Measurements from ENCODE around the gene CAMK2D.

Gene CAMK2D

DNA sequence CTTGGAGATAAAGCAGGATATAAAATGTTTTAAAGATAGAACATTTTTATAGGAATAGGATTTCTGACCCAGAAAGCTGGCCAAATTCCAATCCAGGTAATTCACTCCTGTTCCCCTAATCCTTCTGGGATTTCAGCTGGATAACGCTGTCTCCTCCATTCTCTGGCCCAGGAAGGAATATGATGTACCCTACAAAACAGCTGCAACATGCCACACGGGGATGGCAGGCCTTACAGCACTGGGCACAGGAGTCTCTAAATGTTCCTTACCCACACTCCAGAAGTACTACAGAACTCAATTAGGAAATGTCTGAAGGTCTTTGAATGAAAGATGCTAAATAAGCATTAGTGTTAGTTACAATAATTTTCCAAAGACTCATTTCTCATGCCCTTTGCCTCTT is 15.8 kb downstream of the CAMK2D start:
- Histone ChIP-seq H3K4me1 (ENCODE audit: control insufficient read depth, low read depth, low read length) (peaks cover 7% of the 10 kb centered on the region), H3K18ac (ENCODE audit: low read length) (no peak overlapping the region), H2AK5ac (ENCODE audit: low read length) (no peak overlapping the region), H3K27ac (ENCODE audit: low read depth, low read length) (no peak overlapping the region), H2BK5ac (ENCODE audit: low read length) (no peak overlapping the region), H3K4ac (ENCODE audit: low read depth, low read length) (no peak overlapping the region), H3K36me3 (ENCODE audit: control insufficient read depth, insufficient read depth, low read length) (no peaks in the 10 kb centered on the region), H3K79me2 (ENCODE audit: control insufficient read depth, insufficient read depth, low read length) (no peaks in the 10 kb centered on the region), H4K5ac (ENCODE audit: low read length) (no peak overlapping the region), H3K23ac (ENCODE audit: low read length) (no peak overlapping the region), H3K4me3 (ENCODE audit: low read length) (no peak overlapping the region), H3K9ac (ENCODE audit: low read length) (no peak overlapping the region), H2BK120ac (ENCODE audit: low read depth, low read length) (no peak overlapping the region), H3K79me1 (ENCODE audit: low read length) (no peaks in the 10 kb centered on the region), H2BK15ac (replicated peaks; ENCODE audit: low read depth) (no peak overlapping the region), H3K27me3 (ENCODE audit: insufficient read depth, low read length, poor library complexity) (no peaks in the 10 kb centered on the region), H3K4me2 (ENCODE audit: low read length) (no peak overlapping the region), H4K8ac (ENCODE audit: low read depth, low read length) (no peak overlapping the region), H3K56ac (ENCODE audit: low read length) (no peak overlapping the region)
- WGBS (ENCODE audit: extremely low coverage, insufficient coverage, low lambda C conversion rate) = no CpG with 5 or more reads among the region's 2 CpGs
- no peak for DNase-seq

DNA sequence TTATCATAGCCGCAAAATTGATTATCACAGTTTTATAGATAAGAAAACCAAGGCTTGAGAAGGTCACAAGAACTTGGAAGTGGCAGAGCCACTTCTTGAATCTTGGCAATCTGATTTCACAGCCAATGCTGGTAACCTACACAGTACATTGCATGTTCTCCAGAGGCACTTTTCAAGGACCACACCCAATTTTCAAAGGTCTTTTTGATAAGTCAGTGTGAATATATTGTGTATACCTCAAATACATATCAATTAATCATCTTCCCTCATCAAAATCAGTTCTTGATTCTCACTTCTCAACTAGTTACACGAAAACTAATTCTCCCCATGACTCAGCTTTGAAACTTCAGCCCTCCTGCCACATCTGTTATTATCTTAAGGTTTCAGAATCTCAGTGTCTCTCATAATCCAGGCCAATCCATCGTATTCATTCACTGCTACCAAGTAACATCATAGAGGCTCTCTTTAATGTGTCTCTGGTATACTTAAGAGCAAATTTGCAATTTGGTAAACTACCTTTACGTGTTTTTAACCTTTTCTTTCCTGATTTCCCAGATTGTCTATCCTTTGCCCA is 16.8 kb downstream of the CAMK2D start:
- DNase-seq = peak; percentile 73
- no peak overlapping the region for H3K18ac ChIP-seq (ENCODE audit: low read length)
- no peaks in the 10 kb centered on the region for H3K79me1 ChIP-seq (ENCODE audit: low read length)
- H2BK120ac ChIP-seq (ENCODE audit: low read depth, low read length) = no peak overlapping the region
- no peak overlapping the region for H3K4me3 ChIP-seq (ENCODE audit: low read length)
- H3K56ac ChIP-seq (ENCODE audit: low read length) = no peak overlapping the region
- no peak overlapping the region for H2BK15ac ChIP-seq (replicated peaks; ENCODE audit: low read depth)
- no peak overlapping the region for H3K4me2 ChIP-seq (ENCODE audit: low read length)
- H3K4ac ChIP-seq (ENCODE audit: low read depth, low read length) = no peak overlapping the region
- peaks cover 7% of the 10 kb centered on the region for H3K4me1 ChIP-seq (ENCODE audit: control insufficient read depth, low read depth, low read length)
- no peak overlapping the region for H4K8ac ChIP-seq (ENCODE audit: low read depth, low read length)
- no peaks in the 10 kb centered on the region for H3K36me3 ChIP-seq (ENCODE audit: control insufficient read depth, insufficient read depth, low read length)
- no CpG with 5 or more reads among the region's 4 CpGs for WGBS (ENCODE audit: extremely low coverage, insufficient coverage, low lambda C conversion rate)
- no peak overlapping the region for H4K5ac ChIP-seq (ENCODE audit: low read length)
- H2AK5ac ChIP-seq (ENCODE audit: low read length) = no peak overlapping the region
- no peak overlapping the region for H2BK5ac ChIP-seq (ENCODE audit: low read length)
- H3K79me2 ChIP-seq (ENCODE audit: control insufficient read depth, insufficient read depth, low read length) = no peaks in the 10 kb centered on the region
- no peak overlapping the region for H3K23ac ChIP-seq (ENCODE audit: low read length)
- H3K27ac ChIP-seq (ENCODE audit: low read depth, low read length) = no peak overlapping the region
- H3K27me3 ChIP-seq (ENCODE audit: insufficient read depth, low read length, poor library complexity) = no peaks in the 10 kb centered on the region
- H3K9ac ChIP-seq (ENCODE audit: low read length) = no peak overlapping the region

DNA sequence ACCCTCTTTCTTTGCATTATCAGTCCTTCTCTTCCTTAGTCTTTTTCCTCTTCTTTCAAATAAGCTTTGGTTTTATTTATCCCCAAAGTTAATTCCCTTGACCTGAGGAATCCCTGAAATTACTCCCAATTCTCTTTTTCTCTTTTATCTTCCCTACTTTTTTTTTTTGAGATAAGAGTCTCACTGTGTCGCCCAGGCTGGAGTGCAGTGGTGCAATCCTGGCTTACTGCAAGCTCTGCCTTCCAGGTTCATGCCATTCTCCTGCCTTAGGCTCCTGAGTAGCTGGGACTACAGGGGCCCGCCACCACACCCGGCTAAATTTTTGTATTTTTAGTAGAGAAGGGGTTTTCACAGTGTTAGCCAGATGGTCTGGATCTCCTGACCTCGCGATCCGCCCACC is 17.8 kb downstream of the CAMK2D start:
- H3K4me3 ChIP-seq (ENCODE audit: low read length) = no peak overlapping the region
- WGBS (ENCODE audit: extremely low coverage, insufficient coverage, low lambda C conversion rate) = no CpG with 5 or more reads among the region's 6 CpGs

GRCh38 chr4:113742643-113743042 is 18.9 kb downstream of the CAMK2D start:
- Histone ChIP-seq H3K79me1 (ENCODE audit: low read length) (no peaks in the 10 kb centered on the region), H3K18ac (ENCODE audit: low read length) (no peak overlapping the region), H2BK5ac (ENCODE audit: low read length) (no peak overlapping the region), H3K79me2 (ENCODE audit: control insufficient read depth, insufficient read depth, low read length) (no peaks in the 10 kb centered on the region), H3K27me3 (ENCODE audit: insufficient read depth, low read length, poor library complexity) (no peaks in the 10 kb centered on the region), H2BK15ac (replicated peaks; ENCODE audit: low read depth) (no peak overlapping the region), H3K4me1 (ENCODE audit: control insufficient read depth, low read depth, low read length) (peaks cover 7% of the 10 kb centered on the region), H3K4me3 (ENCODE audit: low read length) (no peak overlapping the region), H2BK120ac (ENCODE audit: low read depth, low read length) (no peak overlapping the region), H3K36me3 (ENCODE audit: control insufficient read depth, insufficient read depth, low read length) (no peaks in the 10 kb centered on the region), H3K23ac (ENCODE audit: low read length) (no peak overlapping the region), H4K5ac (ENCODE audit: low read length) (no peak overlapping the region), H3K4ac (ENCODE audit: low read depth, low read length) (no peak overlapping the region), H3K4me2 (ENCODE audit: low read length) (no peak overlapping the region), H3K27ac (ENCODE audit: low read depth, low read length) (no peak overlapping the region), H4K8ac (ENCODE audit: low read depth, low read length) (no peak overlapping the region), H2AK5ac (ENCODE audit: low read length) (no peak overlapping the region), H3K9ac (ENCODE audit: low read length) (no peak overlapping the region), H3K56ac (ENCODE audit: low read length) (no peak overlapping the region)
- no CpG with 5 or more reads among the region's 2 CpGs for WGBS (ENCODE audit: extremely low coverage, insufficient coverage, low lambda C conversion rate)
- DNase-seq = no peak

More for the DNA sequence above, 17.8 kb downstream of the CAMK2D start:
- Histone ChIP-seq H3K23ac (ENCODE audit: low read length) (no peak overlapping the region), H3K27ac (ENCODE audit: low read depth, low read length) (peak overlapping the region; percentile 55), H2BK120ac (ENCODE audit: low read depth, low read length) (no peak overlapping the region), H3K56ac (ENCODE audit: low read length) (no peak overlapping the region), H3K36me3 (ENCODE audit: control insufficient read depth, insufficient read depth, low read length) (no peaks in the 10 kb centered on the region), H3K27me3 (ENCODE audit: insufficient read depth, low read length, poor library complexity) (no peaks in the 10 kb centered on the region), H3K18ac (ENCODE audit: low read length) (no peak overlapping the region), H4K5ac (ENCODE audit: low read length) (no peak overlapping the region), H2BK15ac (replicated peaks; ENCODE audit: low read depth) (no peak overlapping the region), H2BK5ac (ENCODE audit: low read length) (no peak overlapping the region), H3K4me1 (ENCODE audit: control insufficient read depth, low read depth, low read length) (peaks cover 7% of the 10 kb centered on the region), H3K4ac (ENCODE audit: low read depth, low read length) (no peak overlapping the region), H3K79me2 (ENCODE audit: control insufficient read depth, insufficient read depth, low read length) (no peaks in the 10 kb centered on the region), H4K8ac (ENCODE audit: low read depth, low read length) (no peak overlapping the region), H3K79me1 (ENCODE audit: low read length) (no peaks in the 10 kb centered on the region), H3K4me2 (ENCODE audit: low read length) (no peak overlapping the region), H2AK5ac (ENCODE audit: low read length) (no peak overlapping the region), H3K9ac (ENCODE audit: low read length) (no peak overlapping the region)
- DNase-seq = no peak

- Histone ChIP-seq H3K36me3 (ENCODE audit: control insufficient read depth, insufficient read depth, low read length) (no peaks in the 10 kb centered on the region), H2BK5ac (ENCODE audit: low read length) (no peak overlapping the region), H3K23ac (ENCODE audit: low read length) (no peak overlapping the region), H4K5ac (ENCODE audit: low read length) (no peak overlapping the region), H3K27ac (ENCODE audit: low read depth, low read length) (no peak overlapping the region), H3K4ac (ENCODE audit: low read depth, low read length) (no peak overlapping the region), H3K9ac (ENCODE audit: low read length) (no peak overlapping the region), H4K8ac (ENCODE audit: low read depth, low read length) (no peak overlapping the region), H2BK120ac (ENCODE audit: low read depth, low read length) (no peak overlapping the region), H3K56ac (ENCODE audit: low read length) (no peak overlapping the region), H2BK15ac (replicated peaks; ENCODE audit: low read depth) (no peak overlapping the region), H3K27me3 (ENCODE audit: insufficient read depth, low read length, poor library complexity) (no peaks in the 10 kb centered on the region), H3K4me1 (ENCODE audit: control insufficient read depth, low read depth, low read length) (peaks cover 7% of the 10 kb centered on the region), H3K4me3 (ENCODE audit: low read length) (no peak overlapping the region), H3K79me2 (ENCODE audit: control insufficient read depth, insufficient read depth, low read length) (no peaks in the 10 kb centered on the region), H2AK5ac (ENCODE audit: low read length) (no peak overlapping the region), H3K4me2 (ENCODE audit: low read length) (no peak overlapping the region), H3K18ac (ENCODE audit: low read length) (no peak overlapping the region), H3K79me1 (ENCODE audit: low read length) (no peaks in the 10 kb centered on the region)
- no peak for DNase-seq
Measured at GRCh38 chr4:113741956-113742355, 19.6 kb downstream of the CAMK2D start.

GRCh38 chr4:113740857-113741379 is 20.6 kb downstream of the CAMK2D start:
- H3K79me1 ChIP-seq (ENCODE audit: low read length) = no peaks in the 10 kb centered on the region
- no peak overlapping the region for H3K18ac ChIP-seq (ENCODE audit: low read length)
- no peak overlapping the region for H2BK15ac ChIP-seq (replicated peaks; ENCODE audit: low read depth)
- no peak overlapping the region for H4K8ac ChIP-seq (ENCODE audit: low read depth, low read length)
- H3K9ac ChIP-seq (ENCODE audit: low read length) = no peak overlapping the region
- H3K36me3 ChIP-seq (ENCODE audit: control insufficient read depth, insufficient read depth, low read length) = no peaks in the 10 kb centered on the region
- no peaks in the 10 kb centered on the region for H3K79me2 ChIP-seq (ENCODE audit: control insufficient read depth, insufficient read depth, low read length)
- H3K4me1 ChIP-seq (ENCODE audit: control insufficient read depth, low read depth, low read length) = peaks cover 7% of the 10 kb centered on the region
- no peak overlapping the region for H3K27ac ChIP-seq (ENCODE audit: low read depth, low read length)
- no peak overlapping the region for H3K4me3 ChIP-seq (ENCODE audit: low read length)
- no peak overlapping the region for H3K56ac ChIP-seq (ENCODE audit: low read length)
- H3K23ac ChIP-seq (ENCODE audit: low read length) = no peak overlapping the region
- H2BK120ac ChIP-seq (ENCODE audit: low read depth, low read length) = no peak overlapping the region
- no peak overlapping the region for H2BK5ac ChIP-seq (ENCODE audit: low read length)
- H2AK5ac ChIP-seq (ENCODE audit: low read length) = no peak overlapping the region
- no peak for DNase-seq
- no peak overlapping the region for H3K4ac ChIP-seq (ENCODE audit: low read depth, low read length)
- H3K27me3 ChIP-seq (ENCODE audit: insufficient read depth, low read length, poor library complexity) = no peaks in the 10 kb centered on the region
- H3K4me2 ChIP-seq (ENCODE audit: low read length) = no peak overlapping the region
- H4K5ac ChIP-seq (ENCODE audit: low read length) = no peak overlapping the region
- WGBS (ENCODE audit: extremely low coverage, insufficient coverage, low lambda C conversion rate) = no CpG with 5 or more reads among the region's 2 CpGs

All from mesendoderm (in vitro differentiated cells).